Smooth muscle cell (in vitro differentiated cells): Measurements from ENCODE around the gene SETBP1. TPM values are rescaled to one million over a fixed set of nuclear protein-coding genes. Genes with fewer than 3 reads are reported as not detected.

Source experiments
- DNase-seq: peaks from one replicate; lab custom pipeline; 2025; ENCODE audit not compliant: unreplicated experiment; lab: John Stamatoyannopoulos, UW
- H2AFZ ChIP-seq: fragments of 200-600 bp; sonication (generic); 2 replicates; pipeline ENCODE4 v1.6.0; 2016; ENCODE audit warnings: antibody characterized with exemption, low read depth, mild to moderate bottlenecking
- H3F3A ChIP-seq: fragments of 200-600 bp; sonication (generic); 2 replicates; pipeline ENCODE4 v1.6.0; 2017; ENCODE audit warnings: antibody characterized with exemption, low read depth
- H3K27ac ChIP-seq: fragments of 200-600 bp; sonication (generic); 2 replicates; pipeline ENCODE4 v1.5.1; 2016; ENCODE audit warnings: low read depth, mild to moderate bottlenecking
- H3K27me3 ChIP-seq: fragments of 200-600 bp; sonication (generic); 2 replicates; pipeline ENCODE4 v1.6.1; 2016; ENCODE audit warnings: low read depth, mild to moderate bottlenecking
- H3K36me3 ChIP-seq: fragments of 200-600 bp; sonication (generic); 2 replicates; pipeline ENCODE4 v1.5.1; 2016; ENCODE audit warnings: low read depth
- H3K4me1 ChIP-seq: fragments of 200-600 bp; sonication (generic); 2 replicates; pipeline ENCODE4 v1.5.1; 2016; ENCODE audit warnings: low read depth
- H3K4me2 ChIP-seq: fragments of 200-600 bp; sonication (generic); 2 replicates; pipeline ENCODE4 v1.6.0; 2016; ENCODE audit warnings: mild to moderate bottlenecking
- H3K4me3 ChIP-seq: fragments of 200-600 bp; sonication (generic); 2 replicates; pipeline ENCODE4 v1.5.1; 2016; ENCODE audit warnings: mild to moderate bottlenecking
- H3K79me2 ChIP-seq: fragments of 200-600 bp; sonication (generic); 2 replicates; pipeline ENCODE4 v1.6.0; 2016; ENCODE audit warnings: low read depth, mild to moderate bottlenecking
- H3K9ac ChIP-seq: fragments of 200-600 bp; sonication (generic); 2 replicates; pipeline ENCODE4 v1.6.0; 2016; ENCODE audit warnings: low read depth
- H3K9me3 ChIP-seq: fragments of 200-600 bp; sonication (generic); replicated peaks from 2 replicates; pipeline ENCODE4 v1.5.1; 2016; ENCODE audit warnings: low read depth
- H4K20me1 ChIP-seq: fragments of 200-600 bp; sonication (generic); 2 replicates; pipeline ENCODE4 v1.6.0; 2016; ENCODE audit warnings: low read depth
- WGBS: methylation state at CpG from one replicate; pipeline ENCODE4 v1.1.7; 2016; ENCODE audit warnings: low lambda C conversion rate; 5-methylcytosine and 5-hydroxymethylcytosine counted together
- polyA plus RNA-seq: library from polyadenylated mRNA; unstranded; fragments of >200 nt; fragmentation: Nextera tagmentation; extraction: Ambion mirVana; gene quantifications from 2 replicates; pipeline ENCODE4 v1.2.1, GENCODE V29; 2016
- total RNA-seq: library from RNA; depleted of rRNA; stranded (reverse); fragments of >200 nt; gene quantifications from 2 replicates; pipeline ENCODE4 v1.2.3, GENCODE V29; 2014
- TF ChIP-seq, protein P1 (sequence below): fragments of 200-600 bp; sonication (generic); IDR thresholded peaks from 2 replicates; pipeline ENCODE4 v1.5.1; 2017; ENCODE audit warnings: borderline replicate concordance, mild to moderate bottlenecking, antibody characterized with exemption; ENCODE audit not compliant: insufficient read depth, poor library complexity, severe bottlenecking

SETBP1 gene
- total and polyA plus RNA-seq, 2 experiments from 2014 or later = 6.1 to 17.7 TPM

DNA sequence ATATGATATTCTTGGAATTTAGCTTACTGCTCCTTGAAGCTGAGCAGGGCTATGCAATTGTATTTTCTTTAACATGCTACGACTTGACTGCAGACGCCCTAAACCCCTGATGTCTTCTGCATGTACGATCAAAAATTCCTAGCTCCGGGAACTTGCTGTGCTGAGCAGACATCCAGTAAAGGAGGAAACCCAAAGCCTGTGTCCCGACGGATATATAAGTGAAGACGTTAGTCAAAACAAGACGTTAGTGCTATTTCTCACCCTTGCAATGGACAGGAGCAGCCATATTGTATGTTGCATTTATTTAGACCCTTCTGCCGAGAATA, 51.5 kb downstream of the SETBP1 start:
- 16% methylated on average over 9 of the region's 9 CpGs for WGBS
- H3K36me3 ChIP-seq = no peaks in the 10 kb centered on the region
- H3K27ac ChIP-seq = peak overlapping the region; percentile 93
- peaks cover 34% of the 10 kb centered on the region for H3F3A ChIP-seq
- H3K4me1 ChIP-seq = peaks cover 37% of the 10 kb centered on the region
- H3K27me3 ChIP-seq = no peaks in the 10 kb centered on the region
- H3K4me2 ChIP-seq = peak overlapping the region; percentile 74
- no peak for DNase-seq
- H3K4me3 ChIP-seq = no peak overlapping the region
- peak overlapping the region; percentile 70 for H3K9ac ChIP-seq
- no peak overlapping the region for H2AFZ ChIP-seq
- TF ChIP-seq, protein P1, sequence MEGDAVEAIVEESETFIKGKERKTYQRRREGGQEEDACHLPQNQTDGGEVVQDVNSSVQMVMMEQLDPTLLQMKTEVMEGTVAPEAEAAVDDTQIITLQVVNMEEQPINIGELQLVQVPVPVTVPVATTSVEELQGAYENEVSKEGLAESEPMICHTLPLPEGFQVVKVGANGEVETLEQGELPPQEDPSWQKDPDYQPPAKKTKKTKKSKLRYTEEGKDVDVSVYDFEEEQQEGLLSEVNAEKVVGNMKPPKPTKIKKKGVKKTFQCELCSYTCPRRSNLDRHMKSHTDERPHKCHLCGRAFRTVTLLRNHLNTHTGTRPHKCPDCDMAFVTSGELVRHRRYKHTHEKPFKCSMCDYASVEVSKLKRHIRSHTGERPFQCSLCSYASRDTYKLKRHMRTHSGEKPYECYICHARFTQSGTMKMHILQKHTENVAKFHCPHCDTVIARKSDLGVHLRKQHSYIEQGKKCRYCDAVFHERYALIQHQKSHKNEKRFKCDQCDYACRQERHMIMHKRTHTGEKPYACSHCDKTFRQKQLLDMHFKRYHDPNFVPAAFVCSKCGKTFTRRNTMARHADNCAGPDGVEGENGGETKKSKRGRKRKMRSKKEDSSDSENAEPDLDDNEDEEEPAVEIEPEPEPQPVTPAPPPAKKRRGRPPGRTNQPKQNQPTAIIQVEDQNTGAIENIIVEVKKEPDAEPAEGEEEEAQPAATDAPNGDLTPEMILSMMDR = no peak
- H3K79me2 ChIP-seq = peaks cover 34% of the 10 kb centered on the region
- no peaks in the 10 kb centered on the region for H4K20me1 ChIP-seq
- no peaks in the 10 kb centered on the region for H3K9me3 ChIP-seq

DNA sequence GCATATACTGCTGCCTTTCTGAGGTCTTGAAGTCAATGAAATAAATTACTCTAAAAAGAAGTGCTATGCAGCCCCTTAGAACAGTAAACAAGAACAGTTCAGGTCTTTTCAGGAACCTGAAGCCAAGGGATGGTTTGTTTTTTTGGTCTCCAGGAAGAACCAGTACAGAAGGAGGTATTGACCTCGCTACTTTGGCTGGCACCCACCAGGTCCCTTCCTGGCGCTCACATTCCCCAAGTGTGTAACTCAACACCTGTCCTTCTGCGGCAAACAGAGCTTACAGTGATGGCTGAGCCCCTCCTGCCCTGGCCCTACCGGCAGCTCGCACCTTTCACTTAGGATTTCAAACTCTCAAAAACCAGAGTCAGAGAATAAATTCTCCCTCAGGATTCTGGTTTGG, 51.9 kb downstream of the SETBP1 start:
- H3K79me2 ChIP-seq = peaks cover 37% of the 10 kb centered on the region
- peak overlapping the region; percentile 93 for H3K27ac ChIP-seq
- peak overlapping the region; percentile 70 for H3K9ac ChIP-seq
- H3K9me3 ChIP-seq = no peaks in the 10 kb centered on the region
- no peak overlapping the region for H2AFZ ChIP-seq
- H3K4me1 ChIP-seq = peaks cover 37% of the 10 kb centered on the region
- WGBS = 83% methylated on average over 5 of the region's 5 CpGs
- no peak overlapping the region for H3K4me3 ChIP-seq
- peak overlapping the region; percentile 74 for H3K4me2 ChIP-seq
- no peak for DNase-seq
- H3F3A ChIP-seq = peaks cover 34% of the 10 kb centered on the region
- no peaks in the 10 kb centered on the region for H3K36me3 ChIP-seq
- H3K27me3 ChIP-seq = no peaks in the 10 kb centered on the region
- no peaks in the 10 kb centered on the region for H4K20me1 ChIP-seq
- TF ChIP-seq, protein P1 = no peak

DNA sequence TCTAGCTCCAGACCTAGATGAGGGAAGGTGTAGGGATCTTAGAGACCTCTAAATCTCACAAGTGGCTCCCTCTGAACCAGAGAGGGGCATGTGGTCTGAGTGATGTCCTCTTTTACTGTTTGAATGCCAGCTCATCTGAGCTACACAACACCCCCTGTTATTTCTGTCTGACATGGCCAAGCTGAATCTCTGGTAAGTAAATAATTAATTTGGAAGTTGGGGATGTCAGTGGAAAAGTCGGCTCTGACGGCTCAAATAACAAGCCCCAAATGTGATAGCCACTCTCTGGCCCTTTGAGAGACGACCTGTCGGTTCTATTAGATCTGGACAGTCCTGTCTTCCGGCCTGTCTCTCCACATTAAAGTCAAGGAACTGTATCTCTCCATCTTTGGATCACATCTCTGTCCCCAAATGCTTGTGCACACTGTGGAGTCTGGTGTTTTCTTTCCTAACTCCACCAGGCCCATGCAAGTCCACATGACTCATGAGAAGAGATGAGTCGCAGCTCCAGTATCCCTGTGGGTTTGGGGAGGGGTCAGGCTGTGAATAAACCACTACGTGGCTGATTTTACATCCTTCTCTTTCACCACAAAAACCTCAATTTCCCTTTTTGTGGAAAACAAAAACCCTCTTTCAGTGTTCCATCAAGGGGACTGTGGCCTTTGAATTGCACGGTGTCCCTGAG, 52.5 kb downstream of the SETBP1 start:
- Histone ChIP-seq H3K4me3 (no peak overlapping the region), H3K9me3 (no peaks in the 10 kb centered on the region), H3K36me3 (no peaks in the 10 kb centered on the region), H3F3A (peaks cover 34% of the 10 kb centered on the region), H3K4me2 (peak overlapping the region; percentile 74), H3K9ac (peak overlapping the region; percentile 70), H3K79me2 (peaks cover 31% of the 10 kb centered on the region), H3K27me3 (no peaks in the 10 kb centered on the region), H3K27ac (peak overlapping the region; percentile 93), H3K4me1 (peaks cover 37% of the 10 kb centered on the region), H4K20me1 (no peaks in the 10 kb centered on the region), H2AFZ (no peak overlapping the region)
- TF ChIP-seq, protein P1 = no peak
- no peak for DNase-seq
- WGBS = 12% methylated on average over 8 of the region's 8 CpGs
